NCI-H774 (cell line): Measurements from ENCODE around the gene NTS.

Experiments used
- DNase-seq: peaks from one replicate; lab custom pipeline; 2025; lab: John Stamatoyannopoulos, UW

NTS gene

GRCh38 chr12:85923767-85924331 lies 49.8 kb downstream of the NTS start:
- DNase-seq: peak; percentile 22

- DNase-seq: no peak
Observed at GRCh38 chr12:85927166-85927565, 53.1 kb downstream of the NTS start.
